HG03558 (cell line): Measurements from ENCODE around the gene DNAH17.

ENCODE experiments used
- ATAC-seq: cut with Tn5 transposase; IDR thresholded peaks from one replicate; pipeline ENCODE4 v1.9.1; 2021; ENCODE audit warnings: moderate number of reproducible peaks; ENCODE audit not compliant: unreplicated experiment; ENCODE audit errors: extremely low read depth

The DNAH17 gene

DNA sequence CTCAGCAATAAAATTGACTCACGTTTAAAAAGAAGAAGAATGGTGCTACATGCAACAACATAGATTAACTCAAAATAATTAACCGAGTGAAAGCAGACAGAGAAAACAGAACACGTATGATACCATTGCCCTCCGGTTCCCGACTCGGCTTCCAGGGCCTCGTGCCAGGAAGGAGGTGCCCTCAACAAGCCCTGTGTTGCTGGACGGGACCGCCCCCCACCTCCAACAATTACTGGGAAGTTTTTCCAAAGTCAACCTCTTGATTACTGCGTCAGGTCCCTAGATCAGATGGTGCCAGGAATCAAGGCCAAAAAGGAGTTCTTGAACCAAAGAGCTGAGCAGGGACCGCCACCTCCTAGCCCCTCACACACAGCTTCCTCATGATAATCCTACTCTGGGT is 20.4 kb downstream of the DNAH17 start:
- no peak for ATAC-seq

DNA sequence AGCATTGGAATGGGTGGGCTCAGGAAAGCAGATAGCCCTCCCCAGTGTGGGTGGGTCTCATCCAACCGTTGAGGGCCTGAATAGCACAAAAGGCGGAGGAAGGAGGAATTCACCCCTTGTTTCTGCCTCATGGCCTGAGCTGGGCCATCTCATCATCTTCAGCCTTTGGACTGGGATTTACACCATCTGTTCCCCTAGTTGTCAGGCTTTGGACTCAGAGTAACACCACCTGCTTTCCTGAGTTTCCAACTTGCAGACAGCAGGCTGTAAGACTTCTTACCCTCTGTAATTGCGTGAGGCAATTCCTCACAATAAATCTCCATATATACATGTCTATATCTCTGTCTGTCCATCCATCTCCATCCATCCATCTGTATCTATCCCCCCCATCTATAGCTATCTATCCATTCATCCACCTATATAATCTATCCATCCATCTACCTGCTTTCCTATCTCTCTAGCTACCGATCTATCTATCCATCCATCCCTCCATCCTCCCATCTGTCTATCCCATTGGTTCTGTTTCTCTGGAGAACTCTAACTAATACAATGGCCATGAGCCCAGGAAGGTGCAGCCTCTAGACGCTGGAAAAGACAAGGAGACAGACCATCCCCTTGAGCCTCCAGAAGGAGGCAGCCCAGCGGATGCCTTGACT is 21.3 kb downstream of the DNAH17 start:
- ATAC-seq, result no peak

DNA sequence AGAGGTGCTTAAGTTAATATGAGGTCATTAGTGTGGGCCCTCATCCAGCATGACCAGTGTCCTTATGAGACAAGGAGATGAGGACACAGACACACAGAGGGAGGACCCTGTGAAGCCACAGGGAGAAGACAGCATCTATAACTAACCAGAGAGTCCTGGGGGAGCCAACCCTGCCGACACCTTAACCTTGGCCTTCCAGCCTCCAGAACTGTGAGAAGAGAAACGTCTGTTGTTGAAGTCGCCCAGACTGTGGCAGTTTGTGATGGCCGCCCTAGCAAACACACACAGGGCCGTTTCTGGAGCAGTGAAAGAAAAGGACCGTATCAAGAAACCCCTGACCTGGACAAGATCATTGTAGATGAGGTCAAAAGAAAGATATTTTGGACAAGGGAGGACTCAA is 26.7 kb downstream of the DNAH17 start:
- ATAC-seq, result no peak

DNA sequence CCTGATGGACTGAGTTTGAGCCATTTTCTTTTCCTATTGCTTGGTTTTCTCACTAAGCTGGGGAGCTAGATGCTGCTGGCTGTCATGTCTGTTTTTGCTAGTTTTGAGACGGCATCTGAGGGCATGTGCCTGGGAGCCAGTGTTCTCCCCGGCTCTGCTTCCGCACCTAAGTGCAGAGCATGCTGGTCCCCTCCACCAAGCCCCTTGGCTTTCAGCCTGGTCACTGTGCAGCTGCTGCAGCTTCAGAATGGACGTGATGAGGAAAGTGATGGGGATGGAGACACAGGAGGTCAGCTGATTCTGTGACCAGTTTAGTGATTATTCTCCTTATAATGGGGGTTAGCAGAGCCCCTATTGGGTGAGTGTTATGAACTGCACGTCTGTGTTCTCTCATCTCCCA is 28.5 kb downstream of the DNAH17 start:
- no peak for ATAC-seq

DNA sequence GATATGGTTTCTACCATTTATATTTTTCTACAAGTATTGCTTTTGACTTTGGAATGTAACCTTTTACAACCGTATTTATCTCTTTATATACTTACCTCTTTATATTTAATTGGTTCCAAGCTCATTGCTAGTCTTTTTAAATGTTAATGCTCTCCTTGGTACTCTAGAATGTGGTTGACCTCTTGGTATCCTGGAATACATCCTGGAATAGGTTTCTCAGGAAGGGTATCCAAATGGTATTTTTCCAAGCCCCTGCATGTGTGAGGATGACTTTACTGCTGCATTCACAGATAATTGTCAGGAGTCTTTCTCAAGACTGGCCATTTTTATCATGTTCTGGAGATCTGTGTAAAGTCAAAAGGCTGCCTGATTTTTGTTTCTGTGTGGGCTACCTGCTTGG is 30.2 kb downstream of the DNAH17 start:
- ATAC-seq, result no peak

DNA sequence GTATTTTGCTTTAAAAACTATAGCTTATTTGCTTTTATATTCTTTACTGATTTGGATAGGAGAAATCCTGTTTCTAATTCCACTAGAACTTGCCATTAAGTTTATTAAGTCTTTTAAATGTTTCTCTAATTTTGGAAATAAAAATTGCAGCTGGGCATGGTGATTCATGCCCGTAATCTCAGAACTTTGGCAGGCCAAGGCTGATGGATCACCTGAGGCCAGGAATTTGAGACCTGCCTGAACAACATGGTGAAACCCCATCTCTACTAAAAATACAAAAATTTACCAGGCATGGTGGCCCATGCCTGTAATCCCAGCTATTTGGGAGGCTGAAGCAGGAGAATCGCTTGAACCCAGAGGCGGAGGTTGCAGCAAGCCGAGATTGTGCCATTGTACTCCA is 30.7 kb downstream of the DNAH17 start:
- no peak for ATAC-seq

DNA sequence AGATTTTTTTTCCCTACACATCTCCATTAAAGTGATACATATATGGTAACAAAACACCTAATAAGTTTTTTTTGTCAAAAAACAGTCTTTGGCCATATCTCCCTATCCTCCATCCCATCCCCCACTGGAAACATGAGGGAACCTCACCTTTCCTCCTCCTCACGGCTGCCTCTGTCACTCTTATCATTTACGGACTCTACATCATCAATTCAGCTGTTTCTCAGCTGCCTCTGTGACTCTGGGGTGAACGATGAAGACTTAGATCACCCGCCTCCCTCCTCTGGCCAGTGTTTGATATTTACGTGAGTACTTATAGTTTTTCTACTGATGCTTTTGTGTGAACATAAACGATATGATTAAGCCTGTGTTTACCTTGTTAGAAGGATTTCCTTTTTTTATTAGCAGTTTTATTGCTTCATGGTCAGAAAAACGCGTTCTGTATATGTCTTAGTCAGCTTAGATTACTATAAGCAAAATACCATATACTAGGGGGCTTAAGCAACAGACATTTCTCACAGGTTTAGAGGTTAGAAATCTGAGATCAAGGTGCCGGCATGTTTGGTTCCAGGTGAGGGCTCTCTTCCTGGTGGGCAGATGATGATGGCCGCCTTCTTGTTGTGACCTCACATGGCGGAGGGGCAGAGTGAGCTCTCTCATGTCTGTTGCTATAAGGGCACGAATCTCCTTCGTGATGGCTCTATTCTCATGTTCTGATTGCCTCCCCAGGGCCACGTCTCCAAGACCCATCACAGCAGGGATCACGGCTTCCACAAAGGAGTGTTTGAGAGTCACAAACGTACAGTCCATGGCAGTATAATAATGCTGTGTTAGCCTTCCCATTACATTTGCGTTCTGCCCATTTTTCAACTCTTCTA is 32.1 kb downstream of the DNAH17 start:
- ATAC-seq, result no peak

DNA sequence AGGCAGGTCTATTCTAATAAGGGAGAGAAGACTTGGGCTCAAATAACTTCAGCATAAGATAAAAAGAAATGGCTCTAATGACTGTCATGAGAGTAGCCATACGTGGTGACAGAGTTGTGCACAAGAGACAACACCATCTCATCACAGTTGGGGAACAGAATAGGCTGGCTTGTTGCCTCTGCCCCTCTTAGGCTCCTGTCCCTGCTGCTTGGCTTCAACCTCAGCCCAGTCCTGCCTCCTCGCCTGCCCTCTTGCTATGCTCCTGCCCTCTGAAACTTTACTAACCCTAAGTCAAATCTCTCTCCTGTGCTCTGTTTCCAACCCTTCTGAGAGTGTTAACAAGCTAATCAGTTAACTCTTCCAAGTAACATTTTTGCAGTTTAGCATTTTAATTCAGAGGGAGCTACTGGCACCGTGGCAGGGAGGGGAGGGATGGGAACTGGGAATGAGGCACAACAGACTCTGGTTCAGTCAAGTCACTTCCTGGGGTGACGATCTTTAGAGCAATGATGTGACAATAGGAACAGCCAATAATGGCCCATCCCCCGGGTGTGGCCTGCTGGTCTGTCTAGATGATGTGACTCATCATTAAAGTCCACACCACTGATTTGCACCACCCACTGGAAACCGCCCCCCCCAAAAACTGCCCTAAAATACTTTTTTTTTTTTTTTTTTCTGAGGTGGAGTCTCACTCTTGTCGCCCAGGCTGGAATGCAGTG is 35.5 kb downstream of the DNAH17 start:
- no peak for ATAC-seq

DNA sequence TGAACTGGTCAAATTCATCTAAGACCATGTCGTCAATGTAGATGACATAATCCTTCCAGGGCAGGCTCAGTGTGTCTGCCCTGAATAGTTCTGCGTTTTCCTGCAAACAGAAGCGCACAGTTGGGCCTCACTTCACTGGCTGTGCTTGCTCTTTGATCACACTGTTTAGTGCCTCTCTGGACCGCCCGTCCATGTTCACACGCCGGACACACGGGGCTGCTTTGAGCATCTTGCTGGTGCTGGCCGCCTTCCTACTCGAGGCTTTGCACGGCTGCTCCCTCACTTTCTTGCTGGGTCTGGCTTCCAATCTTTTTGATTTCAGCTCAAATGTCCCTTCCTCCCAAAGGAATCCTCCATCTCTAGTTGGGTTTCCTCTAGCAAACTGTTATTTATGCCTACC is 37.4 kb downstream of the DNAH17 start:
- no peak for ATAC-seq

DNA sequence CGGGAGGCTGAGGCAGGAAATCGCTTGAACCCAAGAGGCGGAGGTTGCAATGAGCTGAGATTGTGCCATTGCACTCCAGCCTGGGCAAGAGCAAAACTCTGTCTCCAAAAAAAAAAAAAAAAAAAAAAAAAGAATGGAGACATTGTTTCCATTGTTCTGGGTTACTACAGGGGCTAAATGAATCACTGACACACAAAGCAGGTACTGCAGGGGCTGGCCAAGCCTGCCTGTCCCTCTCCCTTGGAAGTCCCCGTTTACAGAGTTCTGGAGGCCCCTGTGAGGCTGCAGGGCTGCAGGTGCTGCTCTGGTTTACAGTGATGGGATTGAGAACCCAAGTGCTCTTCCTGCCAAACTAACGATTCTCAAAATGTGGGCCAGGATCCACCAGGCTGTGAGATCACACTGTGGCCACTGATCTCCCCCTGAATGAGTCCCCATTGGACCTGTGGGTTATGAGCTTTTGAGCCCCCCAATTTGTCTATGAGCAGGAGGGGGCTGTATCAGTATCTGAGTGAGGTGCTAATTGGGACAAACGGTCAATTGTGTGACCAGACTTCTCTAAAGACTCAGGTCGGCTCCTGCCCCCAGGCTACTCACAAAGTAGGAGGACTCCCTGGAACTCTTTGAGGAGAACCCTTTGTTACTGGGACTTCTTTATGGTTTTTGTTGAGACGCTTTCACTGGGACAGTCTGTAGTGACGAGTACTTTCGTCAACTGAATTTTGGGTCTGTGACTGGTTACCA is 39.0 kb downstream of the DNAH17 start:
- ATAC-seq, result no peak

DNA sequence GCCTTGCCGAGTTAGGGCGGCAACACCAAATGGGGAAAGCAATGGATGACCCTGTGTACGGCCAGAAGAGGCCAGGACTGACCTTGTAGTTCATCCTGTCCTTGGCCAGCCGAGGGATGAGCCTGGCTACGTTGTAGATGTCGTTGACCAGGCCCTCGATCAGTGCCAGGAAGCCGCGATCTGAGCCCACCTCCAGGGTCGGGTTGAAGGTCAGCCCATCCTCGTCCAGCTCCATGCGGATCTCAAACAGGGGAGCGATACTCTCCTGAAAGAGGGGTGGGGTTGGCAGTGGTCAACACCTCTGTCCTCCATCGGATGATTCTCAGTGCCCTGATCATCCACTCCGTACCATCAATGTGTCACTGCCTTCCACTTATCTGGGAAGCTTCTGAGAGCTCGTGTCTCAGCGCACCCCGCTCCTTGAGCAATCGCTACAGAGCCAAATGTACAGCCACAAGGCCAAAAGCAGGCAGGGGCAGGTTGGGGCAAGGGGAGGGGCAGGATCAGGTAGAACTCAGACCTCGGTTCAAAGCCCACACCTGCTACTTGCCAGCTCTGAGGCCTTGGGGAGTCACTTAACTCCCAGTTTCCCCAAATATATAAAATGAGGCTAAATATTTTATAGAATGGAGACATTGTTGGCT is 39.9 kb downstream of the DNAH17 start:
- no peak for ATAC-seq

DNA sequence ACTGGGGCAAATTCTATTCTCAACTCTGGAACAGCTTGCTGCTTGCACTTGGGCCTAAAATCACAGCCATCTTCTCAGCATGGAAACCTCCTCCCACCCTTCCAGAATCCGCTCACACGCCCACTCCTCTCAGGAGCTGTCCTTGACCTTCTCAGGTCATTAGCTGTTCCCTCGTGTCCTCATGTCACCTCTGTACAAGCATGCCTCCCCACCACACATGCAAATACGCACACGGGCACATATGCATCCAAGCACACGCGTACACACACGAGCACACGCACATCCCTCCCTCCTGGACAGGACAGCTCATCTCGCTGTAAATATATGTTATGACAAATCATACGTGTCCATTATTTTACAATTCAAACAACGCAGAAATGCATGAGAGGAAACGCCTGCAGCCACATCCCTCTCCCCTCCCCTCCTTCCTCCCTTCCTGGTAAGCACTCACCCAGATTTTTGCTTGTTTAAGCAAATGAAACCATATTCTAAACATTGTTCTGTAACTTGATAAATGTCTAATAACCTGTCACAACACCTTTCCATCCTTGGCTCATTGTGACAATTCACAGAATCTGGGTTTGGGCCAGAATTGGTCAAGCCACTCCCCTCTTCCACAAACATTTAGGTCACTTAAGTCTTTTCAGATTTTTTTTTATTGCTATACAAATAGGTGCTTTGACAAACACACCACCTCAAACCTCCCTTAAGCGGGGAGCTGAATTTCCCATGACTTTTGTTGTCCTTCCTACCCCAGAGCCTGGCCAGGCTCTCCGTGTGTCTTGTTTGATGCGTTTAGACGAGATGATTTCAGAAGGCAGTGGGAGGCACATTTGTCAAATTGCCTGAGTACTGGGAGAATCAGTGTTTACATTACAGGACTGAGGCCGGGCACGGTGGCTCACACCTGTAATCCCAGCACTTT is 41.7 kb downstream of the DNAH17 start:
- ATAC-seq, result no peak

DNA sequence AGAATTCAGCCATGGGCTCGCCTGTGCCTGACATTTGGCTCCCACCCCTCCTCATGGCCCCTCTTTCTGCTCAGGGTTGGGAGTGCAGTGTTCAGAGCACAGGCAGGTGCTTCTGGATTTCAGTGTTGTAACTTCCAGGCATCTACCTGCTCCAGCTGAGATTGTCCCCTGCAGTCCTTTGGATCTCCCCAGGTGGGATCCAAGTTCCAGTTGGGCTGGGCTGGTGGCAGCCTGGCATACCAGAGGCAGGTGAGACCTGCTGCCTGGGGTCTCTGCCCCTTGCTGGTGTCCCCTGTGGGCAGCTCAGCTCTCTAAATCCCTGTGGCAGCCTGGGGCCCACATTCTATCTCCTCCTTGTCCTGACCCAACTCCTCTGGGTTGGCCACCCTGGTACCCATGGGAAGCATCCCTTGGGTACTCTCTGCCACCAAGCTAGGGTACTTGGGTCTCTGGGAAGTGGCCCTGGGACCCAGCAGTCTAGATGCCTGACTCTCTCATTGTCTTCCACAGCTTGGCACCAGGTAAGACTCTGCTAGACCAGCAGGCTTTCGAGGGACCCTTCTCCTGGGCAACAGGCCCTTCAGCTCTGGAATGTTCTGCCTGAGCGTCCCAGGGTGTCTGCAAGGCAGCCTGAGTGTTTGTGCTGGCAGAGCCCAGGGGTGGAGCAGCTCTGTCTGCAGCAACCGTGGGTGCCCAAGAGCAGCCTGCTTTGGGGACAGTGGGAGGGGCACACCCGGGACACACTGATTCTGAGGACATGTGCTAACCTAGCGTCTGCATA is 42.5 kb downstream of the DNAH17 start:
- no peak for ATAC-seq

DNA sequence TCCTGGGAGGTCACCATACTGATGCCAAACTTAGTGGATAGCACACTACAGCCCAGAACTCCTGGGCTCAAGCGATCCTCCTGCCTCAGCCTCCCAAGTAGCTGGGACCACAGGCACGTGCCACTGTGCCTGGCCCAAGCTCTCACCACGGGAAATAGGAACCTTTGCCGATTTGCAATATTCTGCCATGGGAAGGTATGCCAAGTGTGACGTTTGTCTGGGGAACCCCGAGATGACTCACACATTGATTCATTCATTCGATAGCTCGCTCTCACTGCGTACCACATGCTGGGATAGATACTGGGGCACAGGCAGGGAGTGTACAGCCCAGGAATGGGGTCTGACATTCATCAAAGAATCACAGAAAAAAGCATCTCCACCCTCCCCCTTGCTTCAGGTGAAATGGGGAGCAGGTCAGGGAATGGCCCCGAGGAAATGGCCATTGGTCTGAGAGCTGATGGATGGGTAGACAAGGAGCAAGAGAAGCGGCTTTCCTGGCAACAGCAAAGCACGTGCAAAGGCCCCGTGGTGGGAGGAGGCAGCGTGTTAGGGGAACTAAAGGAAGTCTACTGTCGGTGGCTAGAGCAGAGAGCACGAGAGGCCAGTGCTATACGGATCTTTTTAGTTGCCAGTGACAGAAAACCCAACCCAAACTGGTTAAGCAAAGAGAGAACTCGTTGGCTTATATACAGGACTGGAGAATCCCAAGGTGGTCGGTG is 44.1 kb downstream of the DNAH17 start:
- no peak for ATAC-seq

DNA sequence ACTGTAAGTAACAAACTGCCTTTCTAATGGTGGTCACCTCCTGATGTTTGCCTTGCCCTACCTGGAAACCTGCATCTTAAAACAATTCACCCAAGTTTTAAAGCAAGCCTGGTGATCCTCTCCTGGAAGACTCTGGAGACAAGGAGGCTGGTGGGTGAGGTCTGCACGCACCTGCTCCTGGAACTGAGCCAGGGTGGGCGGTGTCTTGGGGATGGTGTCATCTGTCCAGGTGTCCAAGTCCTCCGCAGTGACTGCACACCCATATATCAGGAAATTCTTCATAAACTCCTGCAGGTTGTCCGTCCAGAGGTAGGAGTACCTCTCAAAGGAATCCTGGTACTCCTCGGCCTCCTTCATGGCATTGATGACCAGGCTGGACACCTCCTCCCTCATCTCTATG is 44.9 kb downstream of the DNAH17 start:
- no peak for ATAC-seq

DNA sequence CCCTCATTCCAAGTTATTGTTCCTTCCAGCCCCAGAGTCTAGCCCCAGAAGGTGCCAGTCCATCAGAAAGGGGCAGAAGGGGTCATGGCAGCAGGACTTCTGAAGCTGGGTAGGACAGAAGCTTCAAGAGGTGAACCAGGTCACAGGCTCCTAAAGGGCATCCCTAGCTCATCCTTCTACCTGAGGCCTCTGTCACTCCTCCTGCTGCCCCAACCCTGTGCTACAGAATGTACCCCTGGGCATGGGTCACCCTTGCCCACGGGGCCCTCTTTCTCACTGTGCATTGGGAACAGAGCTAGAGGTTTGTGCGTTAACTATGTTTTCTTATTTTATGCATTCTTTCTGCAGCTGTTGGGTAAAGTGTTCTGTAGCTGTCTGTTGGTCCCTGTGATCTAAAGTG is 46.5 kb downstream of the DNAH17 start:
- ATAC-seq, result no peak

DNA sequence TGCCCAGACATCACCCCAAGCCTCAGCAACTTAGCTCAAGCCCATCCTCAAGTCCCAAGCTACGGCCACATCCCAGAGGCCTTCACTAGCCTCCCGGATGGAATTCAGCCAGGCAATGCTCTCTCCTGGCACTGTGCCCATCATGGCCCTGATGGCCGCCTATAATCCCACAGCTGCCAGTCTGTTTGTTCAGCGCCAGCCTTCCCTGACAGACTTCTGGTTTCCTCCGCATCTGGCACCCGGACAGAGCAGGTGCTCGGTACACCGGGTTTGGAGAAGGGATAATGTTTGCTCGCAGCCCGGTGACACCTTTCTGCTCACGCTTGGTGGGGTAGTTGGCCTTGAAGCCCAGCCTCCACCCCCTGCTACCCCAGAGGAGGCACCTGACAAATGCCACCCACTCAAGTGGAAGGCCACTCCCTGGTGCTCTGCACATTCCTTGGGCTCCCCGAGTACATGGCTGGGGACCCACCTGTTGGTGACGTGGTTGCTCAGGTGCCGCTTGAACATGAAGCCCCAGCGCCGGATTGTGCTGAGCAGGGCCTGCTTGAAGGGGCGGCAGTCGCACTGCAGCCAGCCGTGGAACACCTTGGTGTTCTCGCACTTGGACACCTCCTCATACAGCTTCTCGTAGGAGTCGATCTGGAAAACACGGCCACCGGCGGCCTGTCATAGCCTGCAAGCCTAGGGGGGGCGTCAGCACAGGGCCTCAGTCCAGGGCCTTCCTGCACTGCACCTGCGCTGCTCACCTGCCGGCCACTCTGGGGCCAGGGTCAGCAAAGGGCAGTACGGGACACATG is 47.1 kb downstream of the DNAH17 start:
- ATAC-seq, result no peak
